Neural cell (in vitro differentiated cells): ENCODE measurements around the gene DHX15. TPM values are rescaled to one million over a fixed set of nuclear protein-coding genes. Genes with fewer than 3 reads are reported as not detected.

Experiments used
- H2AFZ ChIP-seq: fragments of 200-600, 300-800 bp; sonication (generic), shearing (Covaris generic); 2 replicates; pipeline ENCODE4 v1.6.0; 2014; ENCODE audit warnings: low read depth, mild to moderate bottlenecking, antibody characterized with exemption, low read length, moderate library complexity
- H3F3A ChIP-seq: fragments of 200-600 bp; shearing (Covaris generic); 2 replicates; pipeline ENCODE4 v1.6.1; 2016; ENCODE audit warnings: mild to moderate bottlenecking, moderate library complexity, mixed read lengths, antibody characterized with exemption, low read length; ENCODE audit not compliant: insufficient read depth, poor library complexity, severe bottlenecking
- H3K27ac ChIP-seq: fragments of 200-600, 300-800 bp; sonication (generic), shearing (Covaris generic); 2 replicates; pipeline ENCODE4 v1.5.1; 2014; ENCODE audit warnings: mild to moderate bottlenecking, low read length, moderate library complexity
- H3K27me3 ChIP-seq: fragments of 300-800, 200-600 bp; sonication (generic), shearing (Covaris generic); 2 replicates; pipeline ENCODE4 v1.6.0; 2014; ENCODE audit warnings: mild to moderate bottlenecking, low read depth, low read length, moderate library complexity; ENCODE audit not compliant: insufficient read depth
- H3K36me3 ChIP-seq: fragments of 300-800, 200-600 bp; sonication (generic), shearing (Covaris generic); 2 replicates; pipeline ENCODE4 v1.5.1; 2014; ENCODE audit warnings: mild to moderate bottlenecking, antibody characterized with exemption, low read length, moderate library complexity; ENCODE audit not compliant: insufficient read depth
- H3K4me2 ChIP-seq: fragments of 300-800, 200-600 bp; sonication (generic), shearing (Covaris generic); 2 replicates; pipeline ENCODE4 v1.6.0; 2014; ENCODE audit warnings: mild to moderate bottlenecking, low read length
- H3K4me3 ChIP-seq: fragments of 300-800, 200-600 bp; sonication (generic), shearing (Covaris generic); 2 replicates; pipeline ENCODE4 v1.5.1; 2014; ENCODE audit warnings: mild to moderate bottlenecking, low read length, moderate library complexity
- H3K79me2 ChIP-seq: fragments of 200-600 bp; shearing (Covaris generic); replicated peaks from 2 replicates; pipeline ENCODE4 v1.6.0; 2014; ENCODE audit warnings: mild to moderate bottlenecking, low read length, moderate library complexity; ENCODE audit not compliant: insufficient read depth
- H3K9ac ChIP-seq: fragments of 300-800, 200-600 bp; sonication (generic), shearing (Covaris generic); 2 replicates; pipeline ENCODE4 v1.6.1; 2016; ENCODE audit warnings: mild to moderate bottlenecking, low read length, mixed read lengths
- H3K9me2 ChIP-seq: fragments of 200-600 bp; shearing (Covaris generic); 2 replicates; pipeline ENCODE4 v1.6.1; 2016; ENCODE audit warnings: mild to moderate bottlenecking, low read length, mixed read lengths; ENCODE audit not compliant: insufficient read depth
- H3K9me3 ChIP-seq: fragments of 200-600, 300-800 bp; sonication (generic), shearing (Covaris generic); 2 replicates; pipeline ENCODE4 v1.6.1; 2016; ENCODE audit warnings: mild to moderate bottlenecking, mixed run types, low read length, moderate library complexity, mixed read lengths
- H4K20me1 ChIP-seq: fragments of 200-600 bp; shearing (Covaris generic); 2 replicates; pipeline ENCODE4 v1.6.1; 2016; ENCODE audit warnings: mild to moderate bottlenecking, mixed run types; ENCODE audit not compliant: insufficient read depth
- EP300 ChIP-seq: fragments of 450-650 bp; conservative IDR thresholded peaks from 2 replicates; pipeline ENCODE4 v1.6.1; 2014; ENCODE audit warnings: antibody characterized with exemption, mild to moderate bottlenecking, moderate library complexity; ENCODE audit not compliant: poor library complexity, severe bottlenecking
- EZH2 ChIP-seq: fragments of 200-600, 300-800 bp; shearing (Covaris generic), sonication (generic); IDR thresholded peaks from 2 replicates; pipeline ENCODE4 v1.6.1; 2014; ENCODE audit warnings: antibody characterized with exemption, low read length, borderline replicate concordance, mild to moderate bottlenecking; ENCODE audit not compliant: insufficient read depth, poor library complexity, severe bottlenecking
- MXI1 ChIP-seq: fragments of 450-650 bp; conservative IDR thresholded peaks from 2 replicates; pipeline ENCODE4 v1.6.1; 2014; ENCODE audit warnings: antibody characterized with exemption, mild to moderate bottlenecking; ENCODE audit not compliant: poor library complexity, severe bottlenecking
- POLR2AphosphoS5 ChIP-seq: IDR thresholded peaks from 2 replicates; pipeline ENCODE4 v1.6.1; 2012
- RAD21 ChIP-seq: fragments of 450-650 bp; conservative IDR thresholded peaks from 2 replicates; pipeline ENCODE4 v1.6.1; 2014; ENCODE audit warnings: antibody characterized with exemption, mild to moderate bottlenecking, moderate library complexity
- SMC3 ChIP-seq: fragments of 450-650 bp; conservative IDR thresholded peaks from 2 replicates; pipeline ENCODE4 v1.6.1; 2014; ENCODE audit warnings: antibody characterized with exemption, mild to moderate bottlenecking, moderate library complexity; ENCODE audit not compliant: poor library complexity
- TAF1 ChIP-seq: IDR thresholded peaks from 2 replicates; pipeline ENCODE4 v1.6.1; 2012; ENCODE audit warnings: low read depth
- polyA plus RNA-seq: library from polyadenylated mRNA; depleted of rRNA; stranded (reverse); fragments of >200 nt; gene quantifications from 2 replicates; pipeline ENCODE4 v1.2.3, GENCODE V29; 2014
- TF ChIP-seq, protein P1 (sequence below): IDR thresholded peaks from 2 replicates; pipeline ENCODE4 v1.6.1; 2012; ENCODE audit warnings: borderline replicate concordance
- TF ChIP-seq, protein P2 (sequence below): fragments of 450-650 bp; IDR thresholded peaks from 2 replicates; pipeline ENCODE4 v1.5.1; 2014; ENCODE audit warnings: antibody characterized with exemption, mild to moderate bottlenecking, moderate library complexity; ENCODE audit not compliant: poor library complexity, severe bottlenecking

Gene DHX15
- polyA plus RNA-seq, 1 donor from 2014 or later: 368 TPM

DNA sequence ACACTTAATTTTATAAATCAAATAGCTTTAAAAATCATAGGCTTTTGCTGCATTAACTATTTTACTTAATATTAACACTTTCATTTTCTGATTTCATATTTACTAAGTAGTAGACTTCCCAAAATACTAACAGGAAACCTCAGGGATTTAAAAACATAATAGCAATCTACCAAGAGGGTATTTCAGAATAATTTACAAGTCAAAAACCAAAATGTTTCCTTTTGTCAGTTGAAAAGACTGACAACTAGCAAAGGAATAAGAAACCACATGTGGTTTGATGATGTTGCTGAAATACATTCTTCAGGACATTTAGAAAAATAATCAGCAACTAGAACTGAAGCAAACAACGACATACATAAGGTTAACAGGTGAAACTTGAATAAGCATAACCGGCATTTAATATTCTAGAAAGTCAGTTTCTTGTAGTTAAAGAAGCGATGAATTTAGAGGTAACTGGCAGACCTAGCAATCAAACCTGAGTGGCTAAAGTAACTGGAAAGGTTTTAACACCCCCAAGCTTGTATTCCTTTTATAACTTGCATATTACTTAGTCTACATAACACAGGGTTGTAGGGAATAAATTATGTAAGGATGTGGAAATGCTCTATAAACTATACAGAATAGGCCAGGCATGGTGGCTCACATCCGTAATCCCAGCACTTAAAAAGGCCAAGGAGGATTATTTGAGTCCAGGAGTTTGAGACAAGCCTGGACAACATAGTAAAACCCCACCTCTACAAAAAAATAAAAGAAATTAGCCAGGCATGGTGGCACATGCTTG is 40.0 kb downstream of the DHX15 start:
- no peaks in the 10 kb centered on the region for H3K9me2 ChIP-seq
- no peak for TF ChIP-seq RAD21
- TF ChIP-seq, protein P1, sequence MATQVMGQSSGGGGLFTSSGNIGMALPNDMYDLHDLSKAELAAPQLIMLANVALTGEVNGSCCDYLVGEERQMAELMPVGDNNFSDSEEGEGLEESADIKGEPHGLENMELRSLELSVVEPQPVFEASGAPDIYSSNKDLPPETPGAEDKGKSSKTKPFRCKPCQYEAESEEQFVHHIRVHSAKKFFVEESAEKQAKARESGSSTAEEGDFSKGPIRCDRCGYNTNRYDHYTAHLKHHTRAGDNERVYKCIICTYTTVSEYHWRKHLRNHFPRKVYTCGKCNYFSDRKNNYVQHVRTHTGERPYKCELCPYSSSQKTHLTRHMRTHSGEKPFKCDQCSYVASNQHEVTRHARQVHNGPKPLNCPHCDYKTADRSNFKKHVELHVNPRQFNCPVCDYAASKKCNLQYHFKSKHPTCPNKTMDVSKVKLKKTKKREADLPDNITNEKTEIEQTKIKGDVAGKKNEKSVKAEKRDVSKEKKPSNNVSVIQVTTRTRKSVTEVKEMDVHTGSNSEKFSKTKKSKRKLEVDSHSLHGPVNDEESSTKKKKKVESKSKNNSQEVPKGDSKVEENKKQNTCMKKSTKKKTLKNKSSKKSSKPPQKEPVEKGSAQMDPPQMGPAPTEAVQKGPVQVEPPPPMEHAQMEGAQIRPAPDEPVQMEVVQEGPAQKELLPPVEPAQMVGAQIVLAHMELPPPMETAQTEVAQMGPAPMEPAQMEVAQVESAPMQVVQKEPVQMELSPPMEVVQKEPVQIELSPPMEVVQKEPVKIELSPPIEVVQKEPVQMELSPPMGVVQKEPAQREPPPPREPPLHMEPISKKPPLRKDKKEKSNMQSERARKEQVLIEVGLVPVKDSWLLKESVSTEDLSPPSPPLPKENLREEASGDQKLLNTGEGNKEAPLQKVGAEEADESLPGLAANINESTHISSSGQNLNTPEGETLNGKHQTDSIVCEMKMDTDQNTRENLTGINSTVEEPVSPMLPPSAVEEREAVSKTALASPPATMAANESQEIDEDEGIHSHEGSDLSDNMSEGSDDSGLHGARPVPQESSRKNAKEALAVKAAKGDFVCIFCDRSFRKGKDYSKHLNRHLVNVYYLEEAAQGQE: no peak
- TF ChIP-seq EZH2: no peak
- TF ChIP-seq, protein P2, sequence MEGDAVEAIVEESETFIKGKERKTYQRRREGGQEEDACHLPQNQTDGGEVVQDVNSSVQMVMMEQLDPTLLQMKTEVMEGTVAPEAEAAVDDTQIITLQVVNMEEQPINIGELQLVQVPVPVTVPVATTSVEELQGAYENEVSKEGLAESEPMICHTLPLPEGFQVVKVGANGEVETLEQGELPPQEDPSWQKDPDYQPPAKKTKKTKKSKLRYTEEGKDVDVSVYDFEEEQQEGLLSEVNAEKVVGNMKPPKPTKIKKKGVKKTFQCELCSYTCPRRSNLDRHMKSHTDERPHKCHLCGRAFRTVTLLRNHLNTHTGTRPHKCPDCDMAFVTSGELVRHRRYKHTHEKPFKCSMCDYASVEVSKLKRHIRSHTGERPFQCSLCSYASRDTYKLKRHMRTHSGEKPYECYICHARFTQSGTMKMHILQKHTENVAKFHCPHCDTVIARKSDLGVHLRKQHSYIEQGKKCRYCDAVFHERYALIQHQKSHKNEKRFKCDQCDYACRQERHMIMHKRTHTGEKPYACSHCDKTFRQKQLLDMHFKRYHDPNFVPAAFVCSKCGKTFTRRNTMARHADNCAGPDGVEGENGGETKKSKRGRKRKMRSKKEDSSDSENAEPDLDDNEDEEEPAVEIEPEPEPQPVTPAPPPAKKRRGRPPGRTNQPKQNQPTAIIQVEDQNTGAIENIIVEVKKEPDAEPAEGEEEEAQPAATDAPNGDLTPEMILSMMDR: no peak
- no peak for TF ChIP-seq MXI1
- no peak for TF ChIP-seq POLR2AphosphoS5
- TF ChIP-seq SMC3: no peak
- TF ChIP-seq TAF1: no peak
- no peak for TF ChIP-seq EP300
- no peaks in the 10 kb centered on the region for H3K9me3 ChIP-seq
- H4K20me1 ChIP-seq: no peaks in the 10 kb centered on the region
- H3K4me3 ChIP-seq: no peak overlapping the region
- H3K9ac ChIP-seq: no peak overlapping the region
- no peak overlapping the region for H3K4me2 ChIP-seq
- H3K27ac ChIP-seq: no peak overlapping the region
- H3K79me2 ChIP-seq: peaks cover 40% of the 10 kb centered on the region
- no peaks in the 10 kb centered on the region for H3F3A ChIP-seq
- H3K27me3 ChIP-seq: no peaks in the 10 kb centered on the region
- no peak overlapping the region for H2AFZ ChIP-seq
- H3K36me3 ChIP-seq: peaks cover 3% of the 10 kb centered on the region

DNA sequence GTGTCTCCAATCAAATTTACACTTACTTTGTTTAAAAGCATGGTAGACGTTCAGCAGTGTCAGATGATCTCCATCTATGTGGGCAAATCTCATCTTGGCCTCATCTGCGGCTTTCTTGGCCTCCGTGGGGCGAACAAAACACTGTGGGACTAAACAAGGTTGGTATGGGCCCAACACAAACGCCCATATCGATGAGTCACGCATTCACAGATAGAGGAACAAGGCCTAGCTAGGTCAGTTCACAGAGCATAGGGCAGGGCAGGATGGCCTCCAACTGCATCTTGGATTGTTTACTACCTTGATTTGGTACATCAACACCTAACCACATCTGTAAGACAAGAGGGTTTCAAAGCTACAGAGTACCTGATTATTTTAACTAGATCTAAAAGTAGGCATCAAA is 47.3 kb downstream of the DHX15 start:
- Histone ChIP-seq H3K9ac (no peak overlapping the region), H3K27ac (no peak overlapping the region), H3K4me2 (no peak overlapping the region), H3K36me3 (no peaks in the 10 kb centered on the region), H3F3A (no peaks in the 10 kb centered on the region), H3K4me3 (no peak overlapping the region), H3K79me2 (peaks cover 21% of the 10 kb centered on the region), H3K27me3 (no peaks in the 10 kb centered on the region), H3K9me2 (no peaks in the 10 kb centered on the region), H2AFZ (no peak overlapping the region), H3K9me3 (no peaks in the 10 kb centered on the region), H4K20me1 (no peaks in the 10 kb centered on the region)
- TF ChIP-seq, protein P2: no peak
- TF ChIP-seq SMC3 (no peak), RAD21 (no peak), POLR2AphosphoS5 (no peak)
- TF ChIP-seq, protein P1: no peak
